GM19438 (cell line): Measurements from ENCODE around the gene OPRM1.
A peak's percentile ranks its signal among the peaks of the same experiment; 100 is the strongest.
"Not testable (repeated sequence)": the region's sequence is repeated elsewhere in the genome, so short reads cannot be mapped to it uniquely, and the experiment has no call there.

Experiments
- ATAC-seq: cut with Tn5 transposase; IDR thresholded peaks from one replicate; pipeline ENCODE4 v1.9.1; 2021; ENCODE audit warnings: low read depth; ENCODE audit not compliant: unreplicated experiment

Gene OPRM1

DNA sequence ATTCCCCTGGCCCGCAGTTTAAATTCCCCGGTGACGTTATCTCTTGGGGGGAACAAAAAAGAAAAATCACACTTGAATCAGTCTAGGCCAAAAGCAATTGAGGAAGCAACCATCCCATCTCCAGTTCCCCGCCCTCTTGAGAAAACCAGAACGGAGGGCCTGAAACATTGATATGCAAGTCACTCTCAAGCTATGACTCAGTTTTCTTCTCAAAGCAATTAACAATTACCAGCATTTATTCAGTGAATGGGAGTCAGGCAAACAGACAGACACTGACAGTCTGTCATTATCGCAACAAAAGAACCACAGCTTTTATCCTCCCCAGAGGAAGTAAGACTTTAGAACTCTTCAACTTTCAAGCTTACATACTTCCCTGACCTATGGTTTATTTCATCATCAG, 100.9 kb downstream of the OPRM1 start:
- no peak for ATAC-seq

DNA sequence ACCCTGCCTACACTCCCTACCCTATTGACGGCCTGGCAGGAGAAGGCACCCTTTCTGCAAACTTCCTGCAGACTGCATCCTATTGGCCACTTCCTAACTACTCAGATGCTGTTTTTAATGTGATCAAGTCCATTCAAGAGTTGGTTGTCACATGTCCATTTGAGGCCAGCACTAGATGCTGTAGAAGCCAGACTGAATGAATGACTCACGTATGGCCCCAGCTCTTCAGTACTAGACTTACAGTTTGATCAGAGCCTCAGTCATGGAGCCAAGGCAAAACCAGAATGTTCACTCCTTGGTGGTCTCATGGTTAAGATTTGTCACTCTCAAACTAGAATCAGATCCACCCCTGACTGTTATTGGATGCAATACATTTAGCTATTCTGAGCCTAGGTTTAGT, 101.7 kb downstream of the OPRM1 start:
- ATAC-seq: no peak

DNA sequence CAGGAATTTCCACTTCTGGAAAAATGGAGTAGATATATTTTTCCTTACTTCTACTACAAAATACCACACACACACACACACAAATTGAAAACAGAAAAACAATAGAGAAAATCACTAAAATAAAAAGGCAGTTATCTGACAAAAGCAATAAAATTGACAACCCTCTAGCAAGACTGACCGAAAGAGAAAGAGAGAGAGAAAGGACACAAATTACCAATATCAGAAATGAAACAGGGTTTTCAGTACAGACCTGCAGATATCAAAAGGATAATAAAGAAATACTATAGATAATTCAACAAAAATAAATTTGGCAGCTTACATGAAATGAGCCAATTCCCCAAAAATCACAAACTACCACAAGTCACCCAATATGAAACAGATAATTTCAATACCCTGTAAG, 104.7 kb downstream of the OPRM1 start:
- ATAC-seq: no peak

DNA sequence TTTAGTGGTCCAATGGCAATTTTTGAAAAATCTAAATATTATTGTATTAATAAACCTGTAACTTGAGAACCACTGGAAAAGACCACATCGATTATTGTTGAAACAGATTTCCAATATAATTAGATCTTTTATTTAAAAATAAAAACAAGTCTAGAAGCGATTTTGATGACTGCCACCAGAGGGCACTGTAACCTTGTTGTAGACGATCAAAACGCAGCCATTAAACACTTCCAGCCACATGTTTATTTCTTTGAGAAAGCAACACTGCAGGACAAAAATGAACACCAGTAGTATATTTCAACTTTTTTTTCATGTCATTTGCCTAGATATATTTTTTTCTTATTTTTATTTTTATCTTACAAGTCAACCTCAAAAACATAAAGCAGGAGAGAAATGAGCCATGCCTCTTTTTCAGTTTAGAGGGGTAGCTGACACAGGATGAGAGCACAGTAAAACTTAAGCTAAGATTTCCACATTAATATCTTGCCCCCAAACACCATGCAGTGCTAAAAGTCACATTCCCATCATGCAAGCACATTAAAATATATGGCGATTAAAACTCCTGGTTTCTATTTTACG, 115.4 kb downstream of the OPRM1 start:
- no peak for ATAC-seq

DNA sequence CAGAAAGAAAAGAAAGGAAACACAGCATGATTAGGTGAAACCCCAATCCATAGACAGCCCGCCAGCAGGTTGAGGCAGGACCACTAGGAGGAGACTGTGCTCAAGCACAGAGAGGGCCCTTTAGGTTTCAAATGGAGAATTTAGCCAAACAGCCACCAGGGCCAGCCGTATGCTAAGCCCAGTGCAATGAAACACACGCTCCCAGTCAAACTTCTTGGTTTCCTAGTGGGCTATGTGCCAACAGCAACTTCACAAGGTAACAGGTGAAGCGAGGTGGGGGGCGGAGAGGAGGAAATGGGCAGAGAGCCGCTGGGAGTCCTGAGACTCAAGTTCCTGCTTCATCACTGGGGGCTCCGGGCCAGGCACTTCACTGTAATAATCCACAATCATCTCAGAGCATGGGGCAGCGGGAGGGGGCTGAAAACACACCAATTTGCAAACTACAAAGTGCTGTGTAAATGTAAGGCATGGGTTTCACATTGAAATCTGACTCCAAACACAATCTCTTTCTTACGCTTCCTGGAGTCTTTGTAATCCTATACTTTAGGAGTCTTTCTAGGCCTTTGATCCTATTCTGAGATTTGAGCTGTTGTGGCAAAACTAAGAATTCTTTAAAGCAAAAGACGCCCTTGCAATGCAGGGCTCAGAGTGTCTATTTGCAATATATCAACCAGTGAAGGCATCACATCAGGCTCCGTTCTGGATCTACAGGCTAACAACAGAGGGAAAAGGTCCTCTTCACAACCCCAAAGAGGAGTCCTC, 117.3 kb downstream of the OPRM1 start:
- peak; percentile 76 for ATAC-seq

DNA sequence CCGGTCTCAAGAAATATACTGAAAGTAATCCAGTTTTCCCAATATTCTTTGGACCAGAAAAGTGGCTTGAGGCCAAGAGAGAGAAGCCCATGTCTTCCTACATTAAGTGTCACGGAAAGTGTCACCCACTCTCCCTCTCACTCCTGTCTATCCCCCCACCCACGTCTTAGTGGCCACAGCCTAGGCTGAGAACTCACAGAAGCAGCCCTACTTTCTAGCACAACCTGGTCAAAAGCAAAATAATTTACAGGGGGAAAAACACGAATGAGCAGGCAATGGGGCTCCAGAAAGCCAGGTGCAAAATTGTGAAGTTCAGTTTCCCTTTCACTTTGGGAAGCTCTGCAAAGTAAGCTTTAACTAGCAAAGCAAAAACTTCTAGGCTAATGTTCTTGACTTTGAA, 118.0 kb downstream of the OPRM1 start:
- peak; percentile 41 for ATAC-seq

DNA sequence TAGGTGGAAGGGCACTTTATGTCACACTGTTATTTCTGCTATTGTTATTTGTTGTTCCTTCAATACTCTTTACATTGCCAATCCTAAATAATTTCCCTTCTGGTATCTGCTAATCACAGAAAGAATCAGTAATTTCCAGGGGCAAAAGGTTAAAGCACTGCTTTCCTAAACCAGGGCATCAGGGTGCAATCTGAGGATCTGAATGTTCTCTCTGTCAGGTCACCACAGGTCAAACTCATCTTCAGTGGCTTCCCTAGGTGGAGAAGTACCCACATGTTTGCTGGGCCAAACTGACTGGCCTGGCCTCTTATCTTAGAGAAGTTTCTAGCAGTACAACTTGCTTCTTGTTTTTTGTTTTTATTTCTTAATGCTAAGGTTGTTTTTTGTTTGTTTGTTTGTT, 118.7 kb downstream of the OPRM1 start:
- no peak for ATAC-seq

DNA sequence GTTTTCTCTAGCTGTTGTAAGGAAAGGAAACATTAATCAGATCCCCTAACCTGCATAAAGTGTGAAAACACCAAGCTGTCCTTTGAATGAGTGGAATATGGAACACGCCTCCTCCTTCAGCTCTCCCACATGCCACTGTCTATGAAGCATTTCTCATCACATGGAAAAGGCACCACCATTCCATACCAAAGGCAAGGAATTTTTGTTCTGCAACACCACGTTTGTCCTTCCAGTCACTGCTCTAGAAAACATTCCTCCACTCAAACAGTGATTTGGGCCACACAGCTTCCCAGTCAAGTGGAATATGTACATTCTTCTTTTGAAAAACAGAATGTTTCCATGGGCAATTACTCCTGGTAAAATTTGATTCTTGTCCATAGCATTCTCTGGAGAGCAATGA, 120.1 kb downstream of the OPRM1 start:
- ATAC-seq: no peak

DNA sequence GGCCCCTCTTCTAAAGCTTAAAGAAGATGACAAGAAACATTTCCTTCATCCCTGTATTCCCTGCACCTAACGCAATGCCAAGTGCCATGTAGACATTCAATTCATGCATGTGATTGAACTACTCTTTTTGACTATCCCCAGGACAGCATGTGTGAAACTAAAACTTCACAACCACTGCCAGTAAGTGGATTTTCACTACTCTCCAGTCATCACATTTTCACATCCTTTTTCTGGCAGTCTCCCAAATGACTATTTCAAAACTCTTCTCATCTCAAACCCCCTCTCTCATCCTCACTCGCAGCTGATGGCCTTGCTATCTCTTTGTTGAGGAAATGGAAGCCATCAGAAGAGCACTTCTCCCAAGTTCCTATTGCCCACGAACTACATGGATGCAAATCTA, 122.6 kb downstream of the OPRM1 start:
- peak; percentile 51 for ATAC-seq

DNA sequence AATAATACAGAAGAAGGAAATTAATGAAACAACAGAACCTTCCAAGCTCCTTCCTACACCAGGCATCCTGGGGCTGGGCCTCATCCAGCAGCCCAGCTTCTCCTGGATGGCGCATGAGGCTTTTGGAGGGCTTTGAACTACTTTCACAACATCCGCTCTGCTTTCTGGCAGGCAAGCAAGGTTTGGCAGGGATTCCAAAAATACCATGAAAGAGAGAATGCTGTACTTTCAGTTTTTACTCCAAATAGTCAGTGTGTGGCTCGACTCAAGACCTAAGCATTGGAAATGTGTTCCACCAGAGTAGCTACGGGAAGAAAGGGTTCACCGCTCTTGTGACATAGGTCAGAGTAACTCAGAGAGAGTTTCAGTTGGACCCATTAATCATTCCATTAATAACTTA, 125.4 kb downstream of the OPRM1 start:
- no peak for ATAC-seq

DNA sequence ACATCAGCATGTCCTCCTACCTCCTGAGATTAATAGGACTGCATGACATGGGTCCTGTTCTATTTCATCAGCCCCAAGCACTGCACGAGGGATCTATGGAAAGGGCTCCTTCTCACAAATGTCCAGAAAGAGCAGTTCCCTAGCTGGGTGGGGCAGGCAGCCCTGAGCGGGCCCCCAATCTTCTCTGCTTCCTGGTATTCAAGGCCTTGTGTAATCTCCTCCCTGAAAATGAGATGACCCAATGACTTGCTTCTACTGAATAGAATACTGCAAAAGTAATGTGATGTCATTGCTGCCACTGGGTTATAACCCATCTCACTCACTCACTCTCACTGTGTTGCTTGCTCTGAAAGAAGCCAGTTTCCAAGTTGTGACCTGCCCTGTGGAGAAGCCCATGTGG, 126.4 kb downstream of the OPRM1 start:
- no peak for ATAC-seq

DNA sequence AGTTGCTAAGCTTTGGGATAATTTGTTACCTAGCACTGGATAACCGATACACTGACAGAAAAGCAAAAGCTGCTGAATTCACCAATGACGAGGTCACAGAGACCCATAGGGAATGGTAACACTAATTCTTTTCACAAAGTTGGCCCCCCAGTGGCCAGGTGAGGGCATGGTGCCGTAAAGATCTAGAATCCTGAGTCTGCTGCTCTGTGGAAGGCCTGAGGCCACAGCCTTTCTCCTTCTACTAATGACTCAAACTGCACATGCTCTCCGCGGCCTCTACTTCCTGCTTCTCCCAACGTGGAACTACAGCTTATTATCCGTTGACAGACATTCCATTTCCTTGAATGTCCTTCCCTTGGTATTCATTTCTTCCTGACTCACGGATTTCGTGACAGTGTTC, 127.1 kb downstream of the OPRM1 start:
- no peak for ATAC-seq

DNA sequence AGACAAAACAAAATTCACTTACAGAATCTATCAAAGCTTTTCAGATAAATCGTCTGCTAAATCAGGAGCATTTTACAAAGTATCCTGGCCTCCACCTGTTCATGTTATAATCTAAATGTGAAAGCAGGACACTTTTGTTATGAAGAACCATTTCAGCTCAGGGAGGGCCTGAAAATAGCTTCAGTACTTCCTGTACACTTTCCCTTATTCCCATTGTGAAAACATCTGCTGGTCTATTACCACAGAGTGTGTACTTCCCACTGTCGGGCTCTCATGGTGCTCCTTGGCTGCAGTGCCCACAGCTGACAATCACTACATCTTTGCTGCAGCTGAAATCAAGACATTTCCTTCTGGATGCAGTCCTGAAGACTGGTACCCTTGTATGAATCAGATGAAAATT, 128.1 kb downstream of the OPRM1 start:
- ATAC-seq: no peak

DNA sequence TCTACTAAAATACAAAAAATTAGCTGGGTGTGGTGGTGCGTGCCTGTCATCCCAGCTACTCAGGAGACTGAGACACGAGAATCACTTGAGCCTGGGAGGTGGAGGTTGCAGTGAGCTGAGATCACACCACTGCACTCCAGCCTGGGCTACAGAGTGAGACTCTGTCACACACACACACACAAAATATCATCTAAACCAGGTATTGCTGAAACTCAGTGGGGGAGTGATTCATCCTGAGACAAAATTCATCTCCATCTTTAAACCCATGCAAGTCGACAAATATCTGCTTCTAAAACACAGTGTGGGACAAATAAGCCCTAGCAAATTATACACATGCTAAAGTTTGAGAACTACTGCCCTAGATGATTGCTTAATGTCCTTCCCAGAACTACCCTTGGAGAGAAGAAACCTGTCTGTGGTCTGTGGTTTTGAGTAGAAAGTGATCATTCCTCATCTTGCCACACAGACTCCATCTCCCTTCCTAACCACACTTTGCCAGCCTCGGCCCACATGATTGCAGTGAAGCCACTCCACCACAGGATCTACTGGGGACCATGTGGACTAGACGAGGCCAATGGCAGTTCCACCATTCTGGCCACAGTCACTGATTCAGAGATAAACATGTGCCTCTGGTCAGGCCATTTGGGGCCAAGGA, 130.3 kb downstream of the OPRM1 start:
- no peak for ATAC-seq

DNA sequence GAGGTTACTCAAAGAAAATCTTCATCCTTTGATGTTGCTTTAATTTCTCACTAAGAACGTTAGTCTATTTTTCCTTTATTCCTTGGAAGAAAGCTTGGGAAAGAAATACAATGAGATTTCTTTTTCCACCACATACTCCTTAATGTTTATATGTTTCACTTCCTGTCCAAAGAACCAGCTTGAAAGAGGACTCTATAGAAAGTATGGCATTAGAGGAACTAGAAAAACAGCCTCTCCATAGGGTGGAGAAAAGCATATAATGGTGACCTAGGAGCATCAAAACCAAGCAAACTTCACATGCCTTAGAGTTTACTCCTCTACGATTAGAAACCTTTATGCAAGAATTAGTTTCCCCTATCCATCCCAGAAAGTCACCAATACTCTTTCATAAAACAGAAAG, 131.1 kb downstream of the OPRM1 start:
- no peak for ATAC-seq

DNA sequence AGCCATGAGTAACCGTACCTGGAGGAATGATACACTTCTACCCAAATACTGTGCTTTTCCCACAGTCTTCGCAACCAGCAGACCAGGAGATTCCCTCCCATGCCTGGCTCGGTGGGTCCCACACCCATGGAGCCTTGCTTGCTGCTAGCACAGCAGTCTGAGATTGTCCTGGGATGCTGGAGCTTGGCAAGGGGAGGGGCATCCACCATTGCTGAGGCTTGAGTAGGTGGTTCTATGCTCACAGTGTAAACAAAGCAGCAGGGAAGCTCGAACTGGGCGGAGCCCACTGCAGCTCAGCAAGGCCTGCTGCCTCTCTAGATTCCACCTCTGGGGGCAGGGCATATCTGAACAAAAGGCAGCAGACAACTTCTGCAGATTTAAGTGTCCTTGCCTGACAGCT, 133.4 kb downstream of the OPRM1 start:
- not testable (repeated sequence) for ATAC-seq

DNA sequence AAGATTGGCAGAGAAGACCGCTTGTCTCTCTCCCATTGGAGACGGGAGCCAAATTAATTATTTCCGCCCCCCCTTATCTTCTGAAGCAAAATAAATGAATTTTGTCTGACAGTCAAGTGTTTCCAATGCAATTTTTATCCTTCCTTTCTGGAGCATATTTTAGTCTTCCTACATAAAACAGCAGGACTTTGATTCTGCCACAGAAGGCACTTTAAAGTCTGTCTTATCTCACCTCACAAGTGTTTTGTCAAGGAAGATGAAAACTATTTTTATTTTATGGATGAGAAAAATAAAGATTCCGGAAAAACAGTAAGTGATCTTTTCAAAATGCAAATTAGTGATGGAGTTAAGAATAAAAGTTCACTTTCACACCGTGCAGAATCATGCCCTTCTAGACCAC, 140.4 kb downstream of the OPRM1 start:
- no peak for ATAC-seq

DNA sequence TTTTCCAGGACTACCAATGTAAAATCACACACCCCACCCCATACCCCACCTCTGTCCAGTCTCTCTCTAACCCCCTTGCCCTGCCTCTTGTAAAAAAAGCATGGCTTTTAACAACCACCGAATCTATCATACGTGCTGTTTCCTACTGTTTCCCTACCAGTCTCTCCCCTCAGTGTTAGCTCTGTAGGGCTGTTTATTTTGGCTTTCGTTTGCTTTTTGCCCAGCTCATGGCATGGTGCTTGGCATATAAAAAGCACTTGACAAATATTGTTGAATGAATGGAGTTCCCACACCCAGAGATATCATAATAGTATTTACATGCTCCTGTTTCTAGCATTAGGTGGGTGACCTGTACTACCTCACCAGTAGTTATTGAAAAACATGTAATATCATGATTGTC, 148.2 kb downstream of the OPRM1 start:
- no peak for ATAC-seq

DNA sequence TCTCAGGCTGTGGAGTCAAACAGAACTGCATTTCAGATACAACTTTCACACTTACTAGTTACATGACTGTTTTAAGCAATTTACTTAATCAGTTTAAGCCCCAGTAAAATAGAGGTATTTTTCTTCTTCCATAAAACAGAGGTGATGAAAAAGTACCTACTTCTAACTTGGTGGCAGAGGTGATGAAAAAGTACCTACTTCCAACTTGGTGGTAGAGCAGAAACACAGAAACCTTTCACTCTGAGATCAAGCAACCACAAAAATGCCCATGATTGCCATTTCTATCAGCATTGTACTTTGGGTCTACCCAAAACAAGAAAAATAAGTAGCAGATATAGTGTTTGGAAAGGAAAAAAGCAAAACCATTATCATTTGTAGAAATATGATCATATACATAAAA, 148.7 kb downstream of the OPRM1 start:
- ATAC-seq: no peak

DNA sequence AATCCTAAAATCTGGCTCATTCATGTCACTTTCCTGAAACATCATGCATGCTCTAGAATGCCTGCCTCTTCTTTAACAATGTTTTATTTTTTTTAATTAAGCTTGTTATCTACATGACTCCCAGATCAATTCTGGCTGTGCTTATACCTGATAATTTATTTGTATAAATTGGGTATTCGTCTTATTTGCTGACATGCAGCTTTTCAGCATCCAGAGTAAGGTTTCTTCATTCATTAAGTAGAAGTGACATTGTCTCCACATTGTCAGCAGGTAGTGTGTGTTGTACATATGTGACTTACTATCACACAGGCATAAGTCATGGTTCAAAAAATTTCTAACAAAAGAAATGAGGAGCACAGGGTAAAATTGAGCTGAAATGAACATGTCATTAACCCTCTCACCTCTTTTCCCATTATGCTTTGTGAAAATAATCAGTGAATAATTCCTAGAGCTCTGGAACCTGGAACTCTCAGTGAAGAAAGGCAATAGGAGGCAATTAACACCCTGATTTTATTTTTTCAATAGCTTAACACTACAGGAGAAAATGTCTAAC, 157.4 kb downstream of the OPRM1 start:
- no peak for ATAC-seq

DNA sequence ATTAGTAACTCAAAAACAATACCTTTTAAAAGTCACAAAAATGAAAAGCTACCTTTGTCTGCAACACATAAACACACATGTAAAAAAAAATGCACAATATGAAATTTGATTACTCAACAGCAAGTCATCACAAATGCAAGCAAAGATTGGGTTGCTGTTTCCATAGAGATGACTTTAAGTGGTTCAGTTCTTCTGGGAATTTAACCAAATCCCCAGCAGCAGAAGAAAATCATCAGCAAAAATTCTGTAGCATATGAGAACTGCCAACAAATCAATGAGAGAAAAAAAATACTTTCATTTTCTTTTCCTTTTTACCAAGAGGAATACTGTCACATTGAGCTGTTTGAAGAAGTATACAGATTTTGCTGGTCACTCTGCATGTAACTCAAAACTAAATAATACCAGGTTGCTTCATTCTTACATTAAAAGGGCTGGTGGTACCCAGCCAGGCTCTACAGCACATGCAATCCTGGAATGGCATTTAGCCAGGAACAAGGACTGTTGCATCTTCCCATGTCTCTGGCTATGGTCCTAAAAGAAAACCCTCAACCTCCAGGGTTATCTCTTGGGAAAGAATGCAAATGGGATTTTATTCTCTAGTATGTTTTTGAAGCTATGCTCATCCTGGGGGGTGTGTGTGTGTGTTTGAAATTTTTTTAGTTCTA, 158.3 kb downstream of the OPRM1 start:
- ATAC-seq: no peak
